Stimulated activated CD8-positive, alpha-beta memory T cell treated with anti-CD3 and anti-CD28 coated beads, Interleukin-15, amount 100 ng/mL, for 1 hour (primary cell): ENCODE results near the gene ANO2.

ENCODE experiments used
- DNase-seq: peaks from one replicate; pipeline ENCODE4 v3.0.0-alpha.2; 2020; ENCODE audit warnings: low read depth

Gene ANO2

DNA sequence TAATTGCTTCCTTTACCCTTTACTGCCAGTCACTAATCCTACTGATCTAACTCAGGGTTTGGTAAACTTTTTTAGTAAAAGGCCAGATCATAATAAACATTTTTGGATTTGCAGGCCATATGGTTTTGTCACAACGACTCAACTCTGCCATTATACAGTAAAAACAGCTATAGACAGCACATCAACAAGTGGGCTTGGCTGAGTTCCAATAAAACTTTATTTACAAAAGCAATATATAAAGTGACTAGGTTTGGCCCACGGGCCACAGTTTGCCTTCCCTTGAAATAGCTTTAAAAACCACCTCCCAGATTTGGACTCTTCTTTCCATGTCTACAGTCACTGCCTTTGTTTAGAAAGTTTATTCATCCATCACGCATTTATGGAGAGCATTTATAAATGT lies 366.3 kb downstream of the ANO2 start:
- no peak for DNase-seq

DNA sequence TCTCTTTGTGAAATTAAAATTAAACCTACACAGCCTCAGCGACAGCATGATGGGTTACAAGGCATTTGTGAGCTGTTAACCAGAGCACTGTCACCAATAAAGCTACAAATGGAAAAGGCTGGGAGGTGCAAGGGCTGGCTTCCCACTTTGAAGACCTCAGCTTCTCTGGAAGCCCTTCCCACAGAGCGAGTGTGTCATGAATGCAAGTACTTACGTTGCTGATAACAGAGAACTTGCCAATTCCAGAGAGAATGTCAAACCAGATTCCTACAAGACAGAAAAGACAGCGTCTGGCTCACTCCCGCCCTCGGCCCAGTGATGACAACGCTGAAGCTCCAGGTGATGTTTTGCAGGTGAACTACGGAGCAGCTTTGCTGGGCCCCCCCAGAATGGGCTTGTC lies 367.3 kb downstream of the ANO2 start:
- DNase-seq, result no peak

- no peak for DNase-seq
Measured at GRCh38 chr12:5577211-5577612, 367.8 kb downstream of the ANO2 start.

DNA sequence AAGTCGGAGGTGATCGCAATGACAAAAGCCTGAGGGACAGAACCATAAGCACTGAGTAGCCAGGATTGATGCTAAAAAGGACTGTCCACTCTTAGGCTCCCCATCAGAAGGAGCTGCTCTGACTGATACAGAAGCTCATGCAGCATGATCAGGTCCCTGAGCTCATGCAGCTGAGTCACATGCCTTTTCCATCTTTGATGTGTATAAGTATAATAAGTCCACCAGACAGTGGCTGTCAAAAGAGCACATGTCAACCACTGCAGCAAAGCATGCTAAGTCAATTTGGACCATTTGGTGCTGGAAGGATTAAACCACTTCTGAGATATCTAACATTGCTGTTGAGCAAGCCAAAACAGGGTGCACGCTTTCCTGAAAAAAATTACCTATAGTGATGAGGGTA lies 369.1 kb downstream of the ANO2 start:
- DNase-seq, result no peak

DNA sequence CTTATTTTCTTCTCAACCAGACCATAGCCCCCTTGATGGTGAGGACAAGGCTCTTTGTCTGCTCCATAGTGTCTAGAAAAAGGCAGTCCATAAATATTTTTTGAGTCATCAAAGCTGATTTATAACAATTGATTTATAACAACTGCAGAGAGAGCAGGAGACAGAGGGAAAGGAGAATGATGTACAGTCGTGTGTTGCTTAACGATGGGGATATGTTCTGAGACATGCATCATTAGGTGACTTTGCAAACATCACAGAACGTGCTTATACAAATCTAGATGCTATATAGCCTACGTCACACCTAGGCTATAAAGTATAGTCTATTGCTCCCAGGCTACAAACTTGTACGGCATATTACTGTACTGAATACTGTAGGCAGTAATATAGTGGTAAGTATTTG lies 369.8 kb downstream of the ANO2 start:
- DNase-seq, result no peak

DNA sequence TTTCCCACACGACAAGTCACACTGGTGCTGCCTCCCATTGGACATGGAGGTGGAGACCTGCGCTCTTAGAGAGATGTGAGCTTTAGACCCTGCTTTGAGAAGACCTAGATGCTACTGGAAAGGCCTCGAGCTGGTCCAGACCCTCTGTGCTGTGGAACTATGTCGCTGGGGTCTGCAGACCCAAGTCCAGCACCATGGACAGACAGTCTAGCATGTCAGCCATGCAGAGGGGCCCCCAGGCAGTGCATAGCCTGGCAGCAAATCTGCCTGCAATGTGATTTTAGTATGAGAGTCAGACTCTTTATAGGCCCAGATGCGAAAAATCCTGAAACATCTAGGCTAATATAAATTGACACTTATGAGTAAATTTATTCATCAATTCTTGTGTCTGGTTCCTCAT lies 371.7 kb downstream of the ANO2 start:
- DNase-seq, result no peak

- DNase-seq, result no peak
Measured at GRCh38 chr12:5571115-5571514, 373.9 kb downstream of the ANO2 start.

- no peak for DNase-seq
Measured at GRCh38 chr12:5570416-5570815, 374.6 kb downstream of the ANO2 start.

DNA sequence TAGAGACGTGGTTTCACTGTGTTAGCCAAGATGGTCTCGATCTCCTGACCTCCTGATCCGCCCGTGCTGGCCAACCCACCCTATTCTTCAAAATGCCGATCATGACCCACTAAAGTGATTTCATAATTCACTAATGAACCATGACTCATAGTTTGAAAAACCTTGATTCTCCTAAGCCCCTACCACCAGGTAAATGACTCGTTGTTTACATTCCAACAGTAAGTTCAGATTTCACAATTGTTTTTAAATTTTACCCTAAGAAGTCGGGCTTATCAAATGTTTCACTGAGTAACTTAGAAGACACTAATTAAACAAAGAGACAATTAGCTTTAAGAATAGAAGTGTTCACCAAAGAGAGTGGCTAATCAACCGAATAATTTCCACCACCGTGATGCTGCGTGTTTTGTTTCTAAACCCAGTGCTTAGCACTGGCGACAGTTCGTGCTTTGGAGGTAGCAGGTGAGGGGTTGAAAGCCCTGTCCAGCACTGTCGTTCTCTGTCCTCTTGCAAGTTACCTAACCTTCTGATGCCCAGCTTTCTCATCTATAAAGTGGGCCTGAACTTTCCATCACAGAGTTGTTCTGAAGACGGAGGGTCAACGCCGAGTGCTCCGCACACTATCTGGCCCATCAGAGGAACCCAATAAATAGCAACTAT lies 376.6 kb downstream of the ANO2 start:
- DNase-seq, result no peak

- DNase-seq, result no peak
Measured at GRCh38 chr12:5567016-5567725, 377.9 kb downstream of the ANO2 start.

GRCh38 chr12:5565933-5566599 lies 379.0 kb downstream of the ANO2 start:
- DNase-seq, result no peak

DNA sequence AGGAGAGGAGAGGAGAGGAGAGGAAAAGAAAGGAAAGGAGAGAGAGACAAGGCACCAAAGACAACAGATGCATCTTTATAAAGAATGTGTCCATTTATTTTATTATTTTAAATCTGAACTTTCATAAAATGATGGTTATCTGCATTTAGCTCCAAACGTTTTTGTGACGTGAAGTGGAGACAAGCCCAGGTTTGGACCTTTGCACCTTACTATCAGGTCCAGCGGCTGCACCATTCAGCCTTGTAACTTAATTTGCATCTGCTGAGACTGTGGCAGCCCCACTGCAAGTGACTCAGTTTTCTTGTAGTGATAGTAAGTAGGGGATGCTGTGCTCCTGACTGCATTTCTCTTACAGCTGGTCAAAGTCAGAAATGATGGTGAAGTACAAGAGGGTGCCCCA lies 382.5 kb downstream of the ANO2 start:
- no peak for DNase-seq

- DNase-seq, result no peak
Measured at GRCh38 chr12:5561846-5562245, 383.2 kb downstream of the ANO2 start.

- no peak for DNase-seq
Measured at GRCh38 chr12:5561057-5561456, 384.0 kb downstream of the ANO2 start.

GRCh38 chr12:5560265-5560664 lies 384.8 kb downstream of the ANO2 start:
- DNase-seq, result no peak

DNA sequence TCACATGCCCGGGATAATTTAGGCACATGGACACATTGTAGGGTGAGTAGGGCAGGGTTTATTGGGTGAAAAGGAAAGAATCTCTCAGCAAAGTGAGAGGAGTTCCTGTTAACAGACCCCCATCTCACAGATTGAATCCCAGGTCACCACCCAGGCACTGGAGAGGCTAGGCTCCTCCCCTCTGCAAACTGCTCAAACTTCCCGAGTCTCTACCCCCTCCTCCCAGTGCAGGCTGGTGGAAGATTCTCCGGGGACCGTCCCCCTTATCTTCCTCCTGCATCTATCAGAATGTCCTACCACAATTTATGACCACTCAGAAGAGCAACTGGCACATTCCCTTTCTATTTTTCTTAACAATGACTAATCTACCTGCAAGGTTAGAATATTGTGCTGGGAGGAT lies 387.2 kb downstream of the ANO2 start:
- DNase-seq, result no peak

GRCh38 chr12:5556946-5557673 lies 387.9 kb downstream of the ANO2 start:
- DNase-seq, result no peak

GRCh38 chr12:5556033-5556614 lies 388.9 kb downstream of the ANO2 start:
- no peak for DNase-seq

DNA sequence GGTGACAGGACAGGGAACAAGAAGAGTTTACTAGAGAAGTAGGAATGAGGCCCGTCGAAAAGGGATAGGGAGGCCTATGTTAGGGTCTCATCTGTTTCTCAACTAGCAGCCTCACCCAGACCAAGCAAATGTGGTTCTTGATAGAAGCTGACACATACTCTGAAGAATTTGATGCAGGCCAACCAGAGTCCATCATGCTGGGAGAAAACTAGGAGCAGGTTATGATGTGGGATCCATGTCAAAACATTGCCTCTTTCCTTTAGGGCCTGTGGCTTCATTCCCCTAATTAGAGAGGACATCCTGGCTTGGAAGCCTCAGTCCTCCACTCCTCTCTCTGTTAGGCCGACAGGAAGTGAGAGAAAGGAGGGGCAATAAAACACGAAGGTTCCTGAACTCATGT lies 390.3 kb downstream of the ANO2 start:
- DNase-seq, result no peak

- no peak for DNase-seq
Measured at GRCh38 chr12:5549011-5549410, 396.0 kb downstream of the ANO2 start.

GRCh38 chr12:5548152-5548943 lies 396.7 kb downstream of the ANO2 start:
- no peak for DNase-seq

GRCh38 chr12:5546616-5547015 lies 398.4 kb downstream of the ANO2 start:
- no peak for DNase-seq
